Ureter (tissue), 1 donor: ENCODE results near the gene TMEM234. TPM values are rescaled to one million over a fixed set of nuclear protein-coding genes. Genes with fewer than 3 reads are reported as not detected.
"Not testable (repeated sequence)": the region's sequence is repeated elsewhere in the genome, so short reads cannot be mapped to it uniquely, and the experiment has no call there.

Experiments used
- DNase-seq: peaks from one replicate; pipeline ENCODE4 v3.0.0-alpha.2; 2020; ENCODE audit warnings: low spot score
- total RNA-seq: library from RNA; stranded (reverse); gene quantifications from one replicate; pipeline ENCODE4 v1.2.4, GENCODE V29; 2023
- donor health status: DM: yes; HTN: yes; CAD: no.

TMEM234 gene
- 45.9 TPM for total RNA-seq

GRCh38 chr1:32221980-32222755 is at the start of gene TMEM234, which contains the start of gene EIF3I:
Gene TMEM234, minus strand, starts transcription at chr1:32222353. Its CDS starts 31 bp downstream, at chr1:32222322.
Gene EIF3I, plus strand, starts transcription at chr1:32222407. Its CDS starts 35 bp downstream, at chr1:32222442.
- peak; percentile 95 for DNase-seq

- DNase-seq: no peak
Measured at GRCh38 chr1:32269744-32270143, 47.6 kb upstream of the TMEM234 start.

GRCh38 chr1:32266921-32267591 is 44.9 kb upstream of the TMEM234 start:
- DNase-seq: no peak

- no peak for DNase-seq
Measured at GRCh38 chr1:32265846-32266245, 43.7 kb upstream of the TMEM234 start.

GRCh38 chr1:32263744-32264143 is 41.6 kb upstream of the TMEM234 start:
- no peak for DNase-seq

- not testable (repeated sequence) for DNase-seq
Measured at GRCh38 chr1:32263236-32263593, 41.1 kb upstream of the TMEM234 start.

- DNase-seq: no peak
Measured at GRCh38 chr1:32257227-32257508, 35.0 kb upstream of the TMEM234 start.

GRCh38 chr1:32256473-32257226 is 34.5 kb upstream of the TMEM234 start:
- no peak for DNase-seq

- no peak for DNase-seq
Measured at GRCh38 chr1:32255072-32256071, 33.2 kb upstream of the TMEM234 start.

- DNase-seq: no peak
Measured at GRCh38 chr1:32250893-32251716, 29.0 kb upstream of the TMEM234 start, which contains the start of gene LCK. Gene LCK, plus strand, starts transcription at chr1:32251265. Its CDS starts 23,065 bp downstream, at chr1:32274330.

GRCh38 chr1:32249831-32250525 is 27.8 kb upstream of the TMEM234 start:
- peak; percentile 66 for DNase-seq

GRCh38 chr1:32247983-32248889 is 26.1 kb upstream of the TMEM234 start:
- peak; percentile 79 for DNase-seq

- peak; percentile 50 for DNase-seq
Measured at GRCh38 chr1:32247452-32247851, 25.3 kb upstream of the TMEM234 start.

- peak; percentile 61 for DNase-seq
Measured at GRCh38 chr1:32246888-32247273, 24.7 kb upstream of the TMEM234 start, which contains the start of gene FAM167B. Gene FAM167B, plus strand, starts transcription at chr1:32247222. Its CDS starts 200 bp downstream, at chr1:32247422.

- no peak for DNase-seq
Measured at GRCh38 chr1:32242341-32242851, 20.2 kb upstream of the TMEM234 start.

- DNase-seq: peak; percentile 69
Measured at GRCh38 chr1:32241001-32241763, 19.0 kb upstream of the TMEM234 start.

- peak; percentile 72 for DNase-seq
Measured at GRCh38 chr1:32240140-32240951, 18.2 kb upstream of the TMEM234 start.
